ENCODE measurements around the gene PRSS38.

The PRSS38 gene

GRCh38 chr1:227815468-227816409, at the start of gene PRSS38:
Gene PRSS38 (plus strand): TSS chr1:227815675. CDS start chr1:227815717, 42 bp downstream.
- no peak for DNase-seq

GRCh38 chr1:227766015-227766634, 49.4 kb upstream of the PRSS38 start:
- DNase-seq = peak; percentile 75

- no peak for DNase-seq
These were observed 48.7 kb upstream of the PRSS38 start for GRCh38 chr1:227766653-227767277.

GRCh38 chr1:227767401-227768124, 47.9 kb upstream of the PRSS38 start:
- no peak for DNase-seq

- no peak for DNase-seq
These were observed 47.4 kb upstream of the PRSS38 start for GRCh38 chr1:227768125-227768439.

GRCh38 chr1:227768640-227769039, 46.8 kb upstream of the PRSS38 start:
- no peak for DNase-seq

- no peak for DNase-seq
These were observed 46.2 kb upstream of the PRSS38 start for GRCh38 chr1:227769047-227769935.

- DNase-seq = no peak
These were observed 45.5 kb upstream of the PRSS38 start for GRCh38 chr1:227769936-227770494.

GRCh38 chr1:227770812-227771211, 44.7 kb upstream of the PRSS38 start:
- DNase-seq = no peak

GRCh38 chr1:227771326-227771725, 44.1 kb upstream of the PRSS38 start:
- DNase-seq = no peak

- no peak for DNase-seq
These were observed 43.7 kb upstream of the PRSS38 start for GRCh38 chr1:227771771-227772170.

GRCh38 chr1:227773558-227773957, 41.9 kb upstream of the PRSS38 start:
- no peak for DNase-seq

- no peak for DNase-seq
These were observed 41.3 kb upstream of the PRSS38 start for GRCh38 chr1:227774051-227774731.

- no peak for DNase-seq
These were observed 40.4 kb upstream of the PRSS38 start for GRCh38 chr1:227774821-227775661.

- DNase-seq = no peak
These were observed 39.6 kb upstream of the PRSS38 start for GRCh38 chr1:227775841-227776240.

GRCh38 chr1:227776331-227776771, 39.1 kb upstream of the PRSS38 start:
- DNase-seq = no peak

GRCh38 chr1:227777156-227777555, 38.3 kb upstream of the PRSS38 start:
- no peak for DNase-seq

- DNase-seq = no peak
These were observed 37.8 kb upstream of the PRSS38 start for GRCh38 chr1:227777646-227778045.

GRCh38 chr1:227778401-227778947, 37.0 kb upstream of the PRSS38 start:
- DNase-seq = no peak

- DNase-seq = no peak
These were observed 36.4 kb upstream of the PRSS38 start for GRCh38 chr1:227779021-227779441.

All from activated naive CD4-positive, alpha-beta T cell treated with Interleukin-2 at 50 U/mL for 16 hours (primary cell).